Midbrain (tissue), 1 donor: ENCODE data around the gene RAPGEF5.
"Not testable (repeated sequence)": the region's sequence is repeated elsewhere in the genome, so short reads cannot be mapped to it uniquely, and the experiment has no call there.

ENCODE experiments used
- DNase-seq: peaks from one replicate; lab custom pipeline; 2025; lab: John Stamatoyannopoulos, UW

The RAPGEF5 gene

DNA sequence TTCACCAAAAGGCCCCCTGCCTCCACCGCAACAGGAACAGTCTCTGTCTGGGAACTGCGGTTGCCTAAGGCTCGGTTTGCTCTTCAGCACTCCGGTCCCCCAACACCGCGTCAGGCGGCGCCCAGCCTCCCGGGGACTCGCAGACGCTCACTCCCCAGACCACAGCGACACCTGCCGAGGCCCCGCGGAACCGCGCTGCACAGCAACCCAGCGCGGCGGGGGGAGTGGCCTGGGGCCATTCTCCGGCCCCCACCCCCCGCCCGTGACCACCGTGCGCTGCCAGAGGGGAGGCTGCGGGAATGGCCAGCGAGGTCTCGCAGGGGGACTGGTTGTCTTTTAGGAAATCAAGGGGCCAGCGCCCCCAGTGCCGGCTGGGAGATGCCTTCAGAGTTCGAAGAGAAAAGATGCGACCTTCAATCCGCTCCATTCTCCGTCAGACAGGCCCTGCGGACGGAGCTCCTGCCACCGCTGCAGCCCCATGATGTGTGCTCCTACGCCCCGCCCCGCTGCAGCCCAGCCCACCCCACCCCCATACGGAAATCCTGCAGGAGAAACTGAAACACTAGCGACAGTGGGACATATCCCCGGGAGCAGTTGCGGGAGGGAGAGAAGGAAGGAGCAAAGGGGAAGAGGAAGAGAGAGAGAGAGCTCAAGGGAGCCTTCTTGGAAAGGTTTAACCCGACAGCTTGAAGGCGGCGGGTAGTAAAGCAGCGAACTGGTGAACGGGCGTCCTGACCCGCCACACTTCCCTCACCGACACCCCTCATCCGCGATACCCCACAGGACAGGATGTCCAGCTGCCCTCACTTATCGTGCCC, 273.9 kb downstream of the RAPGEF5 start:
- DNase-seq, result peak; percentile 87

GRCh38 chr7:22082553-22082885, 274.4 kb downstream of the RAPGEF5 start:
- DNase-seq, result peak; percentile 55

DNA sequence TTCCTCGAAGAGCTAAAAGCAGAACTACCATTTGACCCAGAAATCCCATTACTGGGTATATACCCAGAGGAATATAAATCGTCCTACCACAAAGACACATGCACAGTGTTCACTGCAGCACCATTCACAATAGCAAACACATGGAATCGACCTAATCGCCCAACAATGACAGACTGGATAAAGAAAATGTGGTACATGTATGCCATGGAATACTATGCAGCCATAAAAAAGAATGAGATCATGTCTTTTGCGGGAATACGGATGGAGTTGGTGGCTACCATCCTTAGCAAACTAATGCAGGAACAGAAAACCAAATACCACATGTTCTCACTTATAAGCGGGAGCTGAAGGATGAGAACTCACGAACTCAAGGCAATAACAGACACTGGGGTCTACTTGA, 276.7 kb downstream of the RAPGEF5 start:
- not testable (repeated sequence) for DNase-seq

DNA sequence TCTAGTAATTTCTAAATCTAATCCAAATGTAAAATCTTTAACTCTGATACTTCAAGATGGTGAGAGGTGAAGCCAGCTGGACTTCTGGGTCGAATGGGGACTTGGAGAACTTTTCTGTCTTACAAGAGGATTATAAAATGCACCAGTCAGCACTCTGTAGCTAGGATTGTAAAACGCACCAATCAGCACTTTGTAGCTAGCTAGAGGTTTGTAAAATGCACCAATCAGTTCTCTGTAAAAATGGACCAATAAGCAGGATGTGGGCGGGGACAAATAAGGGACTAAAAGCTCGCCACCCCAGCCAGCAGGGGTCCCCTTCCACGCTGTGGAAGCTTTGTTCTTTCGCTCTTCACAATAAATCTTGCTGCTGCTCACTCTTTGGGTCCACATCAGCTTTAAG, 278.1 kb downstream of the RAPGEF5 start:
- not testable (repeated sequence) for DNase-seq

GRCh38 chr7:22075561-22075960, 281.4 kb downstream of the RAPGEF5 start:
- no peak for DNase-seq

- DNase-seq, result no peak
These were observed 282.1 kb downstream of the RAPGEF5 start for GRCh38 chr7:22074897-22075296.
